ENCODE results near the gene PIP4P1.

- TF ChIP-seq CTCF (IDR thresholded peaks at IDR 0.05) = no peak
- no peak for TF ChIP-seq EP300 (IDR thresholded peaks at IDR 0.05)
- TF ChIP-seq POLR2A (IDR thresholded peaks at IDR 0.05) = no peak
These were observed 15.5 kb upstream of the PIP4P1 start for GRCh38 chr14:20476776-20477175.

All from ovary (tissue), 3 donors.